KOPT-K1 (cell line): Measurements from ENCODE around the gene FOXP1.

ENCODE experiments used
- H3K27ac ChIP-seq: fragments of 200-600 bp; sonication (generic); 2 replicates; pipeline ENCODE4 v1.5.1; 2016; ENCODE audit warnings: antibody characterized with exemption, mild to moderate bottlenecking, low read depth, low read length; ENCODE audit not compliant: poor library complexity, severe bottlenecking
- H3K36me3 ChIP-seq: fragments of 200-600 bp; sonication (generic); 2 replicates; pipeline ENCODE4 v1.5.1; 2017; ENCODE audit warnings: antibody characterized with exemption, mild to moderate bottlenecking, low read length, moderate library complexity; ENCODE audit not compliant: insufficient read depth
- H3K9me3 ChIP-seq: fragments of 200-600 bp; sonication (generic); 2 replicates; pipeline ENCODE4 v1.5.1; 2017; ENCODE audit warnings: antibody characterized with exemption, low read length, mild to moderate bottlenecking; ENCODE audit not compliant: insufficient read depth, poor library complexity, severe bottlenecking

The FOXP1 gene

GRCh38 chr3:71500696-71501095 lies 82.8 kb downstream of the FOXP1 start:
- H3K9me3 ChIP-seq: no peaks in the 10 kb centered on the region
- no peak overlapping the region for H3K27ac ChIP-seq
- no peaks in the 10 kb centered on the region for H3K36me3 ChIP-seq

GRCh38 chr3:71499227-71499876 lies 84.2 kb downstream of the FOXP1 start:
- Histone ChIP-seq H3K27ac (no peak overlapping the region), H3K36me3 (no peaks in the 10 kb centered on the region), H3K9me3 (no peaks in the 10 kb centered on the region)

- no peaks in the 10 kb centered on the region for H3K36me3 ChIP-seq
- no peaks in the 10 kb centered on the region for H3K9me3 ChIP-seq
- no peak overlapping the region for H3K27ac ChIP-seq
Observed at GRCh38 chr3:71498543-71498942, 85.0 kb downstream of the FOXP1 start.

GRCh38 chr3:71497971-71498444 lies 85.5 kb downstream of the FOXP1 start:
- Histone ChIP-seq H3K9me3 (no peaks in the 10 kb centered on the region), H3K27ac (no peak overlapping the region), H3K36me3 (no peaks in the 10 kb centered on the region)

- Histone ChIP-seq H3K36me3 (no peaks in the 10 kb centered on the region), H3K27ac (no peak overlapping the region), H3K9me3 (no peaks in the 10 kb centered on the region)
Observed at GRCh38 chr3:71497367-71497897, 86.1 kb downstream of the FOXP1 start.

GRCh38 chr3:71495708-71496472 lies 87.6 kb downstream of the FOXP1 start:
- H3K36me3 ChIP-seq: peaks cover 11% of the 10 kb centered on the region; the same call in 1 of the 2 replicates
- no peak overlapping the region for H3K27ac ChIP-seq
- H3K9me3 ChIP-seq: no peaks in the 10 kb centered on the region

GRCh38 chr3:71494212-71494611 lies 89.3 kb downstream of the FOXP1 start:
- Histone ChIP-seq H3K27ac (no peak overlapping the region), H3K36me3 (peaks cover 19% of the 10 kb centered on the region; the same call in 1 of the 2 replicates), H3K9me3 (no peaks in the 10 kb centered on the region)

GRCh38 chr3:71492974-71493771 lies 90.4 kb downstream of the FOXP1 start:
- no peaks in the 10 kb centered on the region for H3K9me3 ChIP-seq
- peaks cover 21% of the 10 kb centered on the region; the same call in 1 of the 2 replicates for H3K36me3 ChIP-seq
- H3K27ac ChIP-seq: no peak overlapping the region

GRCh38 chr3:71492566-71492965 lies 91.0 kb downstream of the FOXP1 start:
- Histone ChIP-seq H3K27ac (no peak overlapping the region), H3K9me3 (no peaks in the 10 kb centered on the region), H3K36me3 (peaks cover 21% of the 10 kb centered on the region; the same call in 1 of the 2 replicates)

GRCh38 chr3:71491154-71491752 lies 92.3 kb downstream of the FOXP1 start:
- H3K9me3 ChIP-seq: no peaks in the 10 kb centered on the region
- H3K27ac ChIP-seq: no peak overlapping the region
- peaks cover 21% of the 10 kb centered on the region; the same call in 1 of the 2 replicates for H3K36me3 ChIP-seq

- peaks cover 21% of the 10 kb centered on the region; the same call in 1 of the 2 replicates for H3K36me3 ChIP-seq
- H3K9me3 ChIP-seq: no peaks in the 10 kb centered on the region
- H3K27ac ChIP-seq: no peak overlapping the region
Observed at GRCh38 chr3:71490692-71491091, 92.8 kb downstream of the FOXP1 start.

GRCh38 chr3:71489315-71489761 lies 94.2 kb downstream of the FOXP1 start:
- Histone ChIP-seq H3K36me3 (peaks cover 21% of the 10 kb centered on the region; the same call in 1 of the 2 replicates), H3K27ac (no peak overlapping the region), H3K9me3 (no peaks in the 10 kb centered on the region)

- H3K9me3 ChIP-seq: no peaks in the 10 kb centered on the region
- peaks cover 21% of the 10 kb centered on the region; the same call in 1 of the 2 replicates for H3K36me3 ChIP-seq
- no peak overlapping the region for H3K27ac ChIP-seq
Observed at GRCh38 chr3:71488882-71489281, 94.6 kb downstream of the FOXP1 start.

- Histone ChIP-seq H3K9me3 (no peaks in the 10 kb centered on the region), H3K36me3 (peaks cover 21% of the 10 kb centered on the region; the same call in 1 of the 2 replicates), H3K27ac (no peak overlapping the region)
Observed at GRCh38 chr3:71488391-71488809, 95.1 kb downstream of the FOXP1 start.
